ENCODE results near the gene BMERB1. TPM values are rescaled to one million over a fixed set of nuclear protein-coding genes. Genes with fewer than 3 reads are reported as not detected.
A peak's percentile ranks its signal among the peaks of the same experiment; 100 is the strongest.

Gene BMERB1
- total and polyA plus RNA-seq, 9 of the 15 experiments (the other 6 are each of a cell fraction or from before 2014, with no cell fraction given) = 0.29 to 2.9 (median 0.94) TPM

- TF ChIP-seq ZNF518B (CRISPR knock-in tag; IDR thresholded peaks at IDR 0.05) (no peak), MTA1 (IDR thresholded peaks at IDR 0.05; ENCODE audit: borderline replicate concordance) (no peak; the same call in none of the 2 replicates), PRPF4 (IDR thresholded peaks at IDR 0.05; ENCODE audit: insufficient read depth, low read depth, low read length, poor library complexity, severe bottlenecking) (no peak), ATF2 (CRISPR knock-in tag; IDR thresholded peaks at IDR 0.05) (no peak), BRD4 (IDR thresholded peaks at IDR 0.05) (no peak), SMAD4 (CRISPR knock-in tag; conservative IDR thresholded peaks at IDR 0.05) (peak; percentile 88), E2F1 (CRISPR knock-in tag; IDR thresholded peaks at IDR 0.05) (no peak; the same call in 1 of the 2 replicates), SNAPC5 (CRISPR knock-in tag; IDR thresholded peaks at IDR 0.05) (no peak), ZBTB17 (CRISPR knock-in tag; IDR thresholded peaks at IDR 0.05) (no peak), ZNF668 (CRISPR knock-in tag; IDR thresholded peaks at IDR 0.05) (no peak), HMG20B (CRISPR knock-in tag; IDR thresholded peaks at IDR 0.05) (no peak), GATA2 (CRISPR knock-in tag; IDR thresholded peaks at IDR 0.05) (peak; percentile 97), DLX4 (CRISPR knock-in tag; IDR thresholded peaks at IDR 0.05) (no peak), RBM25 (IDR thresholded peaks at IDR 0.05; ENCODE audit: low read depth, low read length, severe bottlenecking) (no peak), ZNF121 (CRISPR knock-in tag; conservative IDR thresholded peaks at IDR 0.05) (no peak), CGGBP1 (CRISPR knock-in tag; IDR thresholded peaks at IDR 0.05) (no peak), MYNN (IDR thresholded peaks at IDR 0.05) (peak; percentile 93), MYNN (CRISPR knock-in tag; IDR thresholded peaks at IDR 0.05) (no peak), CREM (IDR thresholded peaks at IDR 0.05; ENCODE audit: low read depth) (peak; percentile 64; the same call in 1 of the 2 replicates)
These were observed 87.5 kb downstream of the BMERB1 start (continued) for GRCh38 chr16:15521758-15522509.

All from K562 (cell line).